IMR-90 (cell line): ENCODE data around the gene FARP1. TPM values are rescaled to one million over a fixed set of nuclear protein-coding genes. Genes with fewer than 3 reads are reported as not detected.

Experiments
- ATAC-seq: fragments of 200-7000 bp; cut with Tn5 transposase; 2 replicates; pipeline ENCODE4 v1.9.1; 2020; ENCODE audit warnings: low read depth, mild to moderate bottlenecking, moderate library complexity
- BruUV-seq: library from RNA; stranded (reverse); fragments of 400-500 nt; replicated peaks from 2 replicates; lab custom pipeline; 2021; lab: Mats Ljungman, UMichigan
- CTCF ChIA-PET: fragments of 300-600 bp; formaldehyde crosslinking; extraction: SDS; loops from one replicate; lab custom pipeline; 2021; ENCODE audit warnings: antibody characterized with exemption; lab: Yijun Ruan, JAX
- POLR2A ChIA-PET: fragments of 300-600 bp; sonication (Branson Sonifier 250); formaldehyde crosslinking; loops from one replicate; lab custom pipeline; 2022; ENCODE audit warnings: antibody characterized with exemption; ENCODE audit not compliant: unreplicated experiment; lab: Charles Lee
- DNase-seq: peaks from one replicate; pipeline ENCODE4 v3.0.0; 2013
- H2AFZ ChIP-seq: replicated peaks from 2 replicates; pipeline ENCODE3; 2013; ENCODE audit warnings: low read length, mild to moderate bottlenecking; ENCODE audit not compliant: poor library complexity
- H2AK5ac ChIP-seq: 2 replicates; pipeline ENCODE4 v1.6.1; 2013; ENCODE audit warnings: low read depth, low read length, inconsistent platforms
- H2AK9ac ChIP-seq: replicated peaks from 2 replicates; pipeline ENCODE3; 2013; ENCODE audit warnings: mild to moderate bottlenecking, low read depth, low read length, moderate library complexity; ENCODE audit not compliant: poor library complexity
- H2BK120ac ChIP-seq: 2 replicates; pipeline ENCODE4 v1.6.1; 2013; ENCODE audit warnings: low read depth, low read length, inconsistent platforms
- H2BK15ac ChIP-seq: 3 replicates; pipeline ENCODE4 v1.6.1; 2013; ENCODE audit warnings: low read depth, low read length, inconsistent platforms
- H2BK20ac ChIP-seq: 2 replicates; pipeline ENCODE4 v1.6.1; 2013; ENCODE audit warnings: low read depth, mild to moderate bottlenecking, inconsistent platforms, low read length, moderate library complexity
- H2BK5ac ChIP-seq: 2 replicates; pipeline ENCODE4 v1.6.1; 2013; ENCODE audit warnings: mild to moderate bottlenecking, low read depth, low read length, inconsistent platforms; ENCODE audit not compliant: poor library complexity, severe bottlenecking
- H3K14ac ChIP-seq: replicated peaks from 2 replicates; pipeline ENCODE4 v1.6.1; 2013; ENCODE audit warnings: low read depth, low read length, inconsistent platforms
- H3K18ac ChIP-seq: 2 replicates; pipeline ENCODE4 v1.6.1; 2013; ENCODE audit warnings: low read depth, low read length, control low read depth
- H3K23ac ChIP-seq: 2 replicates; pipeline ENCODE4 v1.6.1; 2013; ENCODE audit warnings: low read depth, low read length, inconsistent platforms
- H3K27ac ChIP-seq: 2 replicates; pipeline ENCODE4 v1.5.1; 2013; ENCODE audit warnings: mild to moderate bottlenecking, control low read depth, low read length; ENCODE audit not compliant: insufficient read depth
- H3K27me3 ChIP-seq: 2 replicates; pipeline ENCODE4 v1.6.1; 2013; ENCODE audit warnings: low read length; ENCODE audit not compliant: control insufficient read depth, insufficient read depth
- H3K36me3 ChIP-seq: 2 replicates; pipeline ENCODE4 v1.6.1; 2013; ENCODE audit warnings: low read length, mixed read lengths; ENCODE audit not compliant: control insufficient read depth, insufficient read depth
- H3K4ac ChIP-seq: 2 replicates; pipeline ENCODE4 v1.6.1; 2013; ENCODE audit warnings: low read depth, low read length, inconsistent platforms
- H3K4me1 ChIP-seq: 2 replicates; pipeline ENCODE4 v1.6.1; 2013; ENCODE audit warnings: low read length, mixed read lengths; ENCODE audit not compliant: control insufficient read depth, insufficient read depth
- H3K4me2 ChIP-seq: 2 replicates; pipeline ENCODE4 v1.6.1; 2013; ENCODE audit warnings: low read depth, mild to moderate bottlenecking, control low read depth, low read length, moderate library complexity
- H3K4me3 ChIP-seq: 2 replicates; pipeline ENCODE4 v1.5.1; 2013; ENCODE audit warnings: low read depth, mild to moderate bottlenecking, control low read depth, low read length, moderate library complexity; ENCODE audit not compliant: insufficient read depth
- H3K56ac ChIP-seq: 2 replicates; pipeline ENCODE4 v1.6.1; 2013; ENCODE audit warnings: low read length, inconsistent platforms; ENCODE audit not compliant: insufficient read depth; ENCODE audit errors: extremely low read depth
- H3K79me1 ChIP-seq, 2 experiments: 2 replicates each; pipeline ENCODE4 v1.6.1; 2013; ENCODE audit warnings: low read length in 2 of 2, inconsistent platforms in 1 of 2, low read depth in 1 of 2
- H3K9ac ChIP-seq: 2 replicates; pipeline ENCODE4 v1.6.1; 2013; ENCODE audit warnings: low read depth, low read length, control low read depth
- H3K9me1 ChIP-seq: 2 replicates; pipeline ENCODE4 v1.6.1; 2013; ENCODE audit warnings: low read length, inconsistent platforms; ENCODE audit not compliant: insufficient read depth
- H3K9me3 ChIP-seq: 2 replicates; pipeline ENCODE4 v1.6.1; 2013; ENCODE audit warnings: low read length; ENCODE audit not compliant: control insufficient read depth, insufficient read depth
- H4K20me1 ChIP-seq: 2 replicates; pipeline ENCODE4 v1.6.1; 2013; ENCODE audit warnings: low read length, inconsistent platforms; ENCODE audit not compliant: insufficient read depth
- H4K5ac ChIP-seq: 2 replicates; pipeline ENCODE4 v1.6.1; 2013; ENCODE audit warnings: mild to moderate bottlenecking, low read depth, low read length, control low read depth
- H4K8ac ChIP-seq, 2 experiments: 2 replicates each; pipeline ENCODE4 v1.6.1; 2013; ENCODE audit warnings: low read depth in 2 of 2, low read length in 2 of 2, control low read depth in 1 of 2, inconsistent platforms in 1 of 2
- H4K91ac ChIP-seq: 2 replicates; pipeline ENCODE4 v1.6.1; 2013; ENCODE audit warnings: low read depth, low read length, inconsistent platforms; ENCODE audit not compliant: insufficient read depth
- CHD1 ChIP-seq: IDR thresholded peaks from 2 replicates; pipeline ENCODE4 v1.6.1; 2012; ENCODE audit warnings: low read depth, low read length, improper control_type of control experiment
- CTCF ChIP-seq: conservative IDR thresholded peaks from 2 replicates; pipeline ENCODE4 v1.5.1; 2012; ENCODE audit warnings: mild to moderate bottlenecking, low read depth, low read length, improper control_type of control experiment
- MAFK ChIP-seq: IDR thresholded peaks from 2 replicates; pipeline ENCODE4 v1.6.1; 2012; ENCODE audit warnings: low read depth, low read length, improper control_type of control experiment
- MAZ ChIP-seq: IDR thresholded peaks from 2 replicates; pipeline ENCODE4 v1.6.1; 2012; ENCODE audit warnings: low read depth, mild to moderate bottlenecking, low read length, improper control_type of control experiment, moderate library complexity, borderline replicate concordance
- MXI1 ChIP-seq: IDR thresholded peaks from 2 replicates; pipeline ENCODE4 v1.6.1; 2012; ENCODE audit warnings: low read depth, mild to moderate bottlenecking, low read length, moderate library complexity, borderline replicate concordance
- NFE2L2 ChIP-seq: fragments of 150-350 bp; IDR thresholded peaks from 2 replicates; pipeline ENCODE4 v1.6.1; 2016; ENCODE audit warnings: low read depth, mild to moderate bottlenecking, low read length
- RAD21 ChIP-seq: IDR thresholded peaks from 2 replicates; pipeline ENCODE4 v1.6.1; 2012; ENCODE audit warnings: low read length, improper control_type of control experiment
- WGBS, 2 experiments: methylation state at CpG; one replicate each; pipeline versions ENCODE4 v1.1.5 to v1.1.7; 2013; ENCODE audit warnings: missing lambda C conversion rate in 2 of 2; ENCODE audit not compliant: insufficient read length in 1 of 2; ENCODE audit errors: extremely low coverage in 2 of 2; 5-methylcytosine and 5-hydroxymethylcytosine counted together
- dilution Hi-C: fragments of 300-500 bp; cut with HindIII; formaldehyde crosslinking; loops from one replicate; pipeline ENCODE4 v1.14.3; 2018; ENCODE audit warnings: low sequenced_read_pairs; ENCODE audit not compliant: unreplicated experiment
- in situ Hi-C: fragments of 300-500 bp; cut with MboI; formaldehyde crosslinking; loops from 3 replicates; pipeline ENCODE4 v1.14.3; 2019; ENCODE audit warnings: low sequenced_read_pairs, inconsistent platforms, mixed read lengths
- intact Hi-C: fragments of 100-400 bp; cut with micrococcal nuclease; formaldehyde crosslinking; loops from 2 replicates; pipeline ENCODE4 v1.10.0; 2022
- polyA plus RNA-seq, 3 experiments: library from polyadenylated mRNA; depleted of rRNA; stranded (reverse); fragments of >200 nt; gene quantifications; 2 replicates each; pipeline ENCODE4 v1.2.3, GENCODE V29; 2012; ENCODE audit warnings: low replicate concordance in 1 of 3
- total RNA-seq: library from RNA; depleted of rRNA; stranded (reverse); fragments of >200 nt; gene quantifications from 2 replicates; pipeline ENCODE4 v1.2.3, GENCODE V29; 2012

Gene FARP1
- total and polyA plus RNA-seq, 2 of the 4 experiments (the other 2 are of a cell fraction): 39.6 to 57.0 TPM

GRCh38 chr13:98293570-98294142, 150.8 kb downstream of the FARP1 start:
- H3K9me1 ChIP-seq: peaks cover 38% of the 10 kb centered on the region
- peaks cover 23% of the 10 kb centered on the region for H3K4me1 ChIP-seq
- peak overlapping the region; percentile 73; the same call in 1 of the 2 replicates for H2BK20ac ChIP-seq
- TF ChIP-seq NFE2L2 (no peak), MAFK (no peak), RAD21 (no peak), CHD1 (no peak), MAZ (no peak), CTCF (no peak), MXI1 (no peak)
- peaks cover 7% of the 10 kb centered on the region for H3K36me3 ChIP-seq
- peak overlapping the region; percentile 80 for H3K4ac ChIP-seq
- H3K79me1 ChIP-seq: peaks cover 55 to 92% of the 10 kb centered on the region in 2 experiments
- H4K8ac ChIP-seq: peak overlapping the region in 1 of 2 experiments; percentile 57; a peak in 2 of 4 replicates
- H4K20me1 ChIP-seq: peaks cover 4% of the 10 kb centered on the region; the same call in 1 of the 2 replicates
- H3K14ac ChIP-seq: peak overlapping the region; percentile 63
- no peak overlapping the region for H2AFZ ChIP-seq
- dilution Hi-C loops (no loop called here), in situ Hi-C loops (no loop called here), intact Hi-C loops (no loop called here)
- peak overlapping the region; percentile 86 for H2AK5ac ChIP-seq
- CTCF ChIA-PET: no interaction called here
- H2BK120ac ChIP-seq: peak overlapping the region; percentile 42
- H3K9me3 ChIP-seq: no peaks in the 10 kb centered on the region
- H3K56ac ChIP-seq: no peak overlapping the region
- H3K23ac ChIP-seq: peak overlapping the region; percentile 36; the same call in 1 of the 2 replicates
- H3K18ac ChIP-seq: peak overlapping the region; percentile 27; the same call in 1 of the 2 replicates
- ATAC-seq (peak; percentile 64), DNase-seq (peak; percentile 76)
- peak overlapping the region; percentile 18; the same call in 1 of the 2 replicates for H3K27ac ChIP-seq
- BruUV-seq: no TSS peak
- H2AK9ac ChIP-seq: peak overlapping the region; percentile 17
- peak overlapping the region; percentile 69 for H4K91ac ChIP-seq
- POLR2A ChIA-PET: interaction anchor here (1.0 kb wide), 1 partner anchor 120 kb away, joined by 3 read pairs; no protein-coding TSS in a partner anchor
- H3K4me2 ChIP-seq: no peak overlapping the region
- H4K5ac ChIP-seq: peak overlapping the region; percentile 52
- WGBS, 2 experiments: 100% methylated on average over 1 of the region's 4 CpGs; no CpG with 5 or more reads in 1 of the 2 experiments
- H3K27me3 ChIP-seq: no peaks in the 10 kb centered on the region
- H3K4me3 ChIP-seq: no peak overlapping the region
- peak overlapping the region; percentile 33 for H2BK5ac ChIP-seq
- peak overlapping the region; percentile 34; the same call in 1 of the 3 replicates for H2BK15ac ChIP-seq
- H3K9ac ChIP-seq: no peak overlapping the region
